Lower lobe of right lung (tissue), 2 donors: Measurements from ENCODE around the gene ANO2. TPM values are rescaled to one million over a fixed set of nuclear protein-coding genes. Genes with fewer than 3 reads are reported as not detected.

Source experiments
- ATAC-seq, 2 donors: fragments of 200-7000 bp; cut with Tn5 transposase; one replicate each; pipeline ENCODE4 v1.9.1; 2020 to 2022; ENCODE audit warnings: mild to moderate bottlenecking in 2 of 2, moderate library complexity in 2 of 2
- DNase-seq: peaks from one replicate; pipeline ENCODE4 v3.0.0-alpha.2; 2020
- H3K27ac ChIP-seq: fragments of 200-600 bp; one replicate; pipeline ENCODE4 v1.8.0; 2022
- H3K27me3 ChIP-seq: fragments of 200-600 bp; one replicate; pipeline ENCODE4 v1.8.0; 2022; ENCODE audit warnings: low read depth
- H3K36me3 ChIP-seq: fragments of 200-600 bp; one replicate; pipeline ENCODE4 v1.8.0; 2022; ENCODE audit warnings: mild to moderate bottlenecking
- H3K4me1 ChIP-seq: fragments of 200-600 bp; one replicate; pipeline ENCODE4 v1.8.0; 2022
- H3K4me3 ChIP-seq: fragments of 200-600 bp; one replicate; pipeline ENCODE4 v1.8.0; 2022; ENCODE audit warnings: mild to moderate bottlenecking
- H3K9me3 ChIP-seq: fragments of 200-600 bp; one replicate; pipeline ENCODE4 v1.8.0; 2022
- CTCF ChIP-seq: fragments of 200-600 bp; IDR thresholded peaks from one replicate; pipeline ENCODE4 v1.8.0; 2022; ENCODE audit warnings: antibody characterized with exemption, mild to moderate bottlenecking
- intact Hi-C: fragments of 100-400 bp; cut with DNase I; formaldehyde crosslinking; loops from one replicate; pipeline ENCODE4 v1.11.0; 2022
- total RNA-seq: library from RNA; stranded (reverse); fragmentation: NEBNext Ultra II Directional; extraction: Animal tissue kit (Norgen Biotek cat#: 25700); gene quantifications from one replicate; pipeline ENCODE4 v1.2.1, GENCODE V29; 2021
- donor health status: DM: no; HTN: yes; CAD: no; lungs with severe emphysema.

The ANO2 gene
- total RNA-seq, 1 donor from 2014 or later = 22.2 TPM

GRCh38 chr12:5960783-5961182 is 15.7 kb upstream of the ANO2 start:
- no peak overlapping the region for H3K27ac ChIP-seq
- no peaks in the 10 kb centered on the region for H3K4me1 ChIP-seq
- no peaks in the 10 kb centered on the region for H3K9me3 ChIP-seq
- H3K36me3 ChIP-seq = no peaks in the 10 kb centered on the region
- DNase-seq (no peak), ATAC-seq (no peak)
- peaks cover 3% of the 10 kb centered on the region for H3K27me3 ChIP-seq
- intact Hi-C loops = no loop called here
- no peak overlapping the region for H3K4me3 ChIP-seq
- TF ChIP-seq CTCF = no peak

GRCh38 chr12:5956987-5957386 is 11.9 kb upstream of the ANO2 start:
- no peaks in the 10 kb centered on the region for H3K36me3 ChIP-seq
- no peak for ATAC-seq
- H3K27ac ChIP-seq = no peak overlapping the region
- DNase-seq = no peak
- H3K4me1 ChIP-seq = no peaks in the 10 kb centered on the region
- no peak for TF ChIP-seq CTCF
- H3K27me3 ChIP-seq = no peaks in the 10 kb centered on the region
- H3K4me3 ChIP-seq = no peak overlapping the region
- no peaks in the 10 kb centered on the region for H3K9me3 ChIP-seq
- intact Hi-C loops = no loop called here

GRCh38 chr12:5954661-5955060 is 9.6 kb upstream of the ANO2 start:
- H3K4me1 ChIP-seq = no peaks in the 10 kb centered on the region
- no peaks in the 10 kb centered on the region for H3K9me3 ChIP-seq
- ATAC-seq (no peak), DNase-seq (no peak)
- no peak overlapping the region for H3K27ac ChIP-seq
- peaks cover under 1% of the 10 kb centered on the region for H3K27me3 ChIP-seq
- intact Hi-C loops = no loop called here
- no peak for TF ChIP-seq CTCF
- peaks cover 19% of the 10 kb centered on the region for H3K36me3 ChIP-seq
- H3K4me3 ChIP-seq = no peak overlapping the region

DNA sequence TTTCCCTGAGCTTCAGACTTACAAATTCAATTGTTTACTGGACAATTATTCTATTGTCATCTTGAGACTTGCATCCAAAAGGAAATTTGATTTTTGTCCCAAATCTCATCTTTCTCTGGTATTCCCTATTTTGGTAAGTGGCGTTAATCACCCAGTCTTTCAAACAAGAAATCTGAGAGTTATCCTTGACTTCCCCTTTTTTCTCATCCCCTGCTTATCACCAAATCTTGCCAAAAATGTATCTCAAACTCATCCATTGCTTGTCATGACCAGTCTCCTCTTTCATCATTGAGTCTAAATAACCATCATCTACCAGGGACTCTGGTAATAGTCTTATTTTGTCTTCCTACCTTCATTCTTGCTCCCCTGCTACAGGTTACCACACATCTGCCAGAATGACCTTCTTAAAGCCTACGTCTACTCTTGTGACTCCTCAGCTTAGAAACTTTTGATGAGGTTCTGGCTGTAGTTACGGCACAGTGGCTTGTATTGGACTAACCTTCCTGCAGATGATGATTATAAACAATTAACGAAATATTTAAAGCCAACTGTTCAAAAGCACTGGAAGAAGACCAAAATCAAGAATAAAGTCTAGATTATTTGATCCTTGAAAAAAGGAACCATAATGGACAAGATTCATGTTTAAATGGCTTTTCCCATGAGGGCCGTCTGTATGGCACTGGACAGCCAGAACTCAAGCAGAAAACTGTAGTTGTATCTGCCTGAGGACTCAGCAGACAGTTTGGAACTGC is 9.0 kb upstream of the ANO2 start:
- no peaks in the 10 kb centered on the region for H3K9me3 ChIP-seq
- H3K4me3 ChIP-seq = no peak overlapping the region
- no peak overlapping the region for H3K27ac ChIP-seq
- ATAC-seq = no peak
- peaks cover 24% of the 10 kb centered on the region for H3K36me3 ChIP-seq
- H3K27me3 ChIP-seq = peaks cover 4% of the 10 kb centered on the region
- H3K4me1 ChIP-seq = no peaks in the 10 kb centered on the region
- intact Hi-C loops = no loop called here
- TF ChIP-seq CTCF = no peak
- no peak for DNase-seq

- no peaks in the 10 kb centered on the region for H3K9me3 ChIP-seq
- no peak for TF ChIP-seq CTCF
- no peak overlapping the region for H3K4me3 ChIP-seq
- H3K36me3 ChIP-seq = peaks cover 38% of the 10 kb centered on the region
- peaks cover 4% of the 10 kb centered on the region for H3K27me3 ChIP-seq
- H3K27ac ChIP-seq = no peak overlapping the region
- intact Hi-C loops = no loop called here
- no peaks in the 10 kb centered on the region for H3K4me1 ChIP-seq
- ATAC-seq (no peak), DNase-seq (no peak)
Measured at GRCh38 chr12:5952031-5952430, 7.0 kb upstream of the ANO2 start.
